GM13977 (cell line): Measurements from ENCODE around the gene P3H2.

ENCODE experiments used
- DNase-seq: peaks from one replicate; pipeline ENCODE4 v3.0.0; 2012; ENCODE audit warnings: low spot score
- in situ Hi-C: fragments of 300-500 bp; cut with MboI; formaldehyde crosslinking; loops from one replicate; pipeline ENCODE4 v1.12.0; 2022; ENCODE audit warnings: low sequenced_read_pairs, low pct_unique_long_range_greater_than_20kb, mixed read lengths, inconsistent platforms; ENCODE audit not compliant: unreplicated experiment
- TF ChIP-seq, protein P1 (sequence below): IDR thresholded peaks from 2 replicates; pipeline ENCODE4 v1.5.1; 2012; ENCODE audit warnings: mild to moderate bottlenecking, control low read depth; ENCODE audit not compliant: insufficient read depth; ENCODE audit errors: extremely low read depth, missing control alignments

Gene P3H2

DNA sequence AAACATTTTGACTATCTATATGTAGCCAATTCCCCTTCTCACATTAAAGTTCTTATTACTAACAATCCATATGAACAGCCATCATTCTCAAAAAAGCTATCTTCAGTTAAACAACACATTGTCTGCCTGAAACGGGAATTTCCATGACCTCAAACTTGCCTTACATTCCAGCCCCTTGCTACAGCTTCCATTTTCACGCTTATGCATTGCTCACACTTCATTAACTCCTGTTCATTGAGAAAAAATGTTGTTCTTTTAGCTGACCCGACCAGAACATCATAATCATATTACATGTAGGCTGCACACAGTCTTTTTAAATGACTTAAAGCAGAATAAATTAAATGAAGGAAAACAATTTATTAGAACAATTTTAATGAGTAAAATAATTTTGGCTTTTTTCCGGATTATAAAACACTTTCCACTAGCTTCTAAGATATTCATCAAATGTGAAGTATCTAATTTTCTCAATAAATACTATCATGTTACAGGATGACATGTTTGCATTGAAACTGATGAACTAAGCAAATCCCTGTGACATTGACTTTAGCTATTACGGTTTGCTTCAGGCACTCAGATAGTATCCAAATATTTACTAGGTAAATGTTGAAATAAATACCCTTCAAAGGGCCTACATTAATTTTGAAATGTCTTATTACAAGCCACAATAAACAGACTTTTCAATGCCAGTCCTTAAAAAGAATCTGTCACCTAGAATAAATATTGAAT is 49.9 kb downstream of the P3H2 start:
- no peak for DNase-seq
- TF ChIP-seq, protein P1, sequence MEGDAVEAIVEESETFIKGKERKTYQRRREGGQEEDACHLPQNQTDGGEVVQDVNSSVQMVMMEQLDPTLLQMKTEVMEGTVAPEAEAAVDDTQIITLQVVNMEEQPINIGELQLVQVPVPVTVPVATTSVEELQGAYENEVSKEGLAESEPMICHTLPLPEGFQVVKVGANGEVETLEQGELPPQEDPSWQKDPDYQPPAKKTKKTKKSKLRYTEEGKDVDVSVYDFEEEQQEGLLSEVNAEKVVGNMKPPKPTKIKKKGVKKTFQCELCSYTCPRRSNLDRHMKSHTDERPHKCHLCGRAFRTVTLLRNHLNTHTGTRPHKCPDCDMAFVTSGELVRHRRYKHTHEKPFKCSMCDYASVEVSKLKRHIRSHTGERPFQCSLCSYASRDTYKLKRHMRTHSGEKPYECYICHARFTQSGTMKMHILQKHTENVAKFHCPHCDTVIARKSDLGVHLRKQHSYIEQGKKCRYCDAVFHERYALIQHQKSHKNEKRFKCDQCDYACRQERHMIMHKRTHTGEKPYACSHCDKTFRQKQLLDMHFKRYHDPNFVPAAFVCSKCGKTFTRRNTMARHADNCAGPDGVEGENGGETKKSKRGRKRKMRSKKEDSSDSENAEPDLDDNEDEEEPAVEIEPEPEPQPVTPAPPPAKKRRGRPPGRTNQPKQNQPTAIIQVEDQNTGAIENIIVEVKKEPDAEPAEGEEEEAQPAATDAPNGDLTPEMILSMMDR: no peak
- in situ Hi-C loops: no loop called here

DNA sequence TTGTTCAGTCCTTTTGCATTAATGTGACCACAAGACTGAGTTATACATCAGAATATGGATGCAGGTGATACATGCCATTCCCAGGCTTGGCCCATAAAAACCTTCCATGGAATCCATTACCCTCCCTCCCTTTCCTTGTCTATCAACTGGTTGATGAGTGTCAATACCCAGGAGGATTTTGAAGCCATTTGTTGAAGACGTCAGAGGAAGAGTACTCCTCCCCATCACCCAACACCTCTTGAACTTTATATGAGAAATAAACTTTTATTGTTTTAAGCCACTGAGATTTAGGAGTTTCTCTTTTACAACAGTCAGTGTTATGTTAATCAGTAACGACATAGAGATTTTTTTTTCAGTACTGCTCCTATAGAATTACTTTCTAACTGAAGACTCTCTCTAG is 55.5 kb downstream of the P3H2 start:
- TF ChIP-seq, protein P1: no peak
- in situ Hi-C loops: no loop called here
- DNase-seq: no peak

DNA sequence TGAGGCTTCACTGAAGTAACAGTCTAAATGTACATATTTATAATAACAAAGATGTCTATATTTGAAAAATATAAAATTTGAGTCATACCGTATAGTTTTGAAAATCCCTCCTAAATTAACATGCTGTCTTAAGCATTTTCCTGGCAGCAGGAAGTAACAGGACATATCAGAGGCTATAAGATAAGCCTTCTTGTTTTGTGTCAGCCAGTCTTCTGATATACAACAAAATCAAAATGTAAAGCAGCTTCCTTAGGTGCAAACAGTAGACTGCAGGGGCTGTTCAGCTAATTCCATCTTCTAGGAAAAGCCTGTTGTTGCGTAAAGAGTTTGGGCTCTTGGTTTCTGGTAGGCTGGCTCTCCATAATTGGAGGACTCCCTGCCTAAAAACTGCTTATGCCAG is 56.0 kb downstream of the P3H2 start:
- TF ChIP-seq, protein P1: no peak
- DNase-seq: no peak
- in situ Hi-C loops: no loop called here

DNA sequence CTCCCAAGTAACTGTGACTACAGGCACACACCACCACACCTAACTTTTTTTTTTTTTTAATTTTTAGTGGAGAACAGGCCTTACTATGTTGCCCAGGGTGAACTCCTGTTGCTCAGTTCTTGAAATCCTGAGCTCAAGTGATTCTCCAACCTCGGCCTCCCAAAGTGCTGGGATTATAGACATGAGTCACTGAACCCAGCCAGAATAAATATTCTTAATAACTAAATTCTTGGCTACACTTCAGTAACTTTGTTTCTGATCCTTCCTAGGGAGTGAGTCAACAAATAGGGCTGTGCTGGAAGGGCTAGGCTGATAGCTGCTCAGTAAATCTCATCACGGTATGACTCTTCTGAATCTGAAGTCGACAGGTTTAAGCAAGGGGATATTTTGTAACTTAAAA is 56.6 kb downstream of the P3H2 start:
- in situ Hi-C loops: no loop called here
- TF ChIP-seq, protein P1: no peak
- no peak for DNase-seq

DNA sequence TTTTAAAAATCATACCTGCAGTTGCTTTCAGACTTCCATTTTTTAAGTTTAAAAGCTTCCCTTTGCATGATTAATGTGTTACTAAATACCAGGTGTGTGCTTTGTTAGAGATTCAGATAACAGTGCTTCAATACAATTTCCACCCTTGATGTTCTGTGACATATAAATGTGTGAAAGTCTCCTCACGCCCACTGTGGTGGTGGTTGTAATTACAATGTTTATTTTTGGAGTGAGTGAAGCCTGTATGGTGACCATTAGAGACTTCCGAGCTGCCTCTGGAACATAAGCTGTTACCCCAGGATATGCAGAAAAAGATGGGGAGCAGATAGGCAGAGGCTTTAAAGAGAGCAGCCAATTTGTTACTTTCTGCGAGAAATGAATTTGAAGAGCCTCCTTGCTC is 57.2 kb downstream of the P3H2 start:
- DNase-seq: no peak
- TF ChIP-seq, protein P1: no peak
- in situ Hi-C loops: no loop called here

DNA sequence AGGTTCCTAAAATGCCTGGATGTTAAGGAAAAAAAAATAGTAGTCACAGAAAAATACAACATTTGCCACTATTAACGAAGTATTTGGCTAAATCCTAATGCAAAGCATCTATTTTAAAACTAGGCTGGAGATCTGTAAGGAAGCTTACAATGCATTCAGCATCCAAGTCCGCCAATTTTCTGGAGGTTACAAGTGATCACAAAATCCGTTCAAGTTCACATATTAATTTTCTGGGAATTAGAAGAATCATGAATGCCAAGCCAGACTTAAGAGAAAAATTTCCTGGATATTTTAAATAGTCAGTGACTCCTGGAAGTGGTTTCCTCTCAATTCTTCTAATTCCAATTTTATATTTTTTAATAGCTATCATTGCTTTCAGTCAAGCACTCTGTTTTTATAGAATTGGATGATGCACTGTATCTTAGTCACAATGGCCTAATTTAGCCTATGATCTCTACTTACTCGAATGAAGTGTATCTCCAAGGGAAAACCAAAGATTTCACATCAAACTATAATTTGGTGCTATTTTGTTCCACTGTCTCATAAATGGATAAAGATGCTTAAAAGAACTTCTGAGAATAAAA is 60.4 kb downstream of the P3H2 start:
- in situ Hi-C loops: no loop called here
- DNase-seq: no peak
- TF ChIP-seq, protein P1: no peak
